Caco-2 (cell line): ENCODE data around the gene POU2F2. TPM values are rescaled to one million over a fixed set of nuclear protein-coding genes. Genes with fewer than 3 reads are reported as not detected.

Experiments
- BruUV-seq: library from RNA; stranded (reverse); fragments of 400-500 nt; replicated peaks from 2 replicates; lab custom pipeline; 2021; lab: Mats Ljungman, UMichigan
- CTCF ChIA-PET: fragments of 300-600 bp; sonication (Branson Sonifier 250); formaldehyde crosslinking; loops from one replicate; lab custom pipeline; 2022; ENCODE audit warnings: antibody characterized with exemption; lab: Charles Lee
- POLR2A ChIA-PET: fragments of 300-600 bp; sonication (Branson Sonifier 250); formaldehyde crosslinking; loops from one replicate; lab custom pipeline; 2022; ENCODE audit warnings: antibody characterized with exemption; lab: Charles Lee
- DNase-seq, 2 experiments: peaks; one replicate each; pipeline versions ENCODE4 v3.0.0 to v3.0.0-alpha.2; 2020 to 2022
- H3K27me3 ChIP-seq: replicated peaks from 2 replicates; pipeline ENCODE4 v1.6.0; 2011; ENCODE audit warnings: low read length; ENCODE audit not compliant: control insufficient read depth, insufficient read depth
- H3K36me3 ChIP-seq: 2 replicates; pipeline ENCODE4 v1.5.1; 2011; ENCODE audit warnings: low read length; ENCODE audit not compliant: control insufficient read depth, insufficient read depth
- H3K4me1 ChIP-seq: fragments of 250-450 bp; sonication (Bioruptor Pico); 2 replicates; pipeline ENCODE4 v1.5.1; 2020; ENCODE audit warnings: mild to moderate bottlenecking
- H3K4me3 ChIP-seq: 2 replicates; pipeline ENCODE4 v1.5.1; 2011; ENCODE audit warnings: low read depth, mild to moderate bottlenecking, control low read depth, low read length
- H3K9me3 ChIP-seq: fragments of 250-450 bp; sonication (Bioruptor Pico); 2 replicates; pipeline ENCODE4 v1.5.1; 2020; ENCODE audit warnings: mild to moderate bottlenecking, moderate library complexity
- H3K27ac Mint-ChIP-seq: one replicate; pipeline ENCODE4 v1.8.0; 2022; ENCODE audit warnings: mixed read lengths; ENCODE audit not compliant: unreplicated experiment
- H3K27me3 Mint-ChIP-seq: one replicate; pipeline ENCODE4 v1.8.0; 2022; ENCODE audit warnings: mixed read lengths; ENCODE audit not compliant: insufficient read depth, unreplicated experiment
- H3K36me3 Mint-ChIP-seq: one replicate; pipeline ENCODE4 v1.8.0; 2022; ENCODE audit warnings: mild to moderate bottlenecking, mixed read lengths; ENCODE audit not compliant: insufficient read depth, unreplicated experiment
- H3K4me1 Mint-ChIP-seq: one replicate; pipeline ENCODE4 v1.8.0; 2022; ENCODE audit warnings: low read depth, mixed read lengths; ENCODE audit not compliant: unreplicated experiment
- H3K4me3 Mint-ChIP-seq: one replicate; pipeline ENCODE4 v1.8.0; 2022; ENCODE audit warnings: mild to moderate bottlenecking, moderate library complexity, mixed read lengths; ENCODE audit not compliant: unreplicated experiment
- H3K9me3 Mint-ChIP-seq: one replicate; pipeline ENCODE4 v1.8.0; 2022; ENCODE audit warnings: mixed read lengths; ENCODE audit not compliant: unreplicated experiment
- intact Hi-C: fragments of 100-400 bp; cut with micrococcal nuclease; formaldehyde crosslinking; loops from one replicate; pipeline ENCODE4 v1.10.0; 2022; ENCODE audit not compliant: unreplicated experiment
- microRNA-seq: library from miRNA; unstranded; fragments of <30 nt; microRNA quantifications from one replicate; pipeline ENCODE4 v1.2.0, GENCODE V29; 2022
- total RNA-seq: library from RNA; stranded (reverse); gene quantifications from 2 replicates; pipeline ENCODE4 v1.2.3, GENCODE V29; 2022
- TF ChIP-seq, protein P1 (sequence below), 2 experiments: fragments of 200-600 bp in 1 of 2; IDR thresholded peaks; 1 replicate in 1 of 2; 2 replicates in 1 of 2; pipeline versions ENCODE4 v1.5.1 to v1.8.0; 2011 to 2022; ENCODE audit warnings: antibody characterized with exemption in 1 of 2, control low read depth in 1 of 2, inconsistent platforms in 1 of 2, low read depth in 1 of 2, low read length in 1 of 2, mild to moderate bottlenecking in 1 of 2, moderate library complexity in 1 of 2; ENCODE audit not compliant: insufficient read depth in 1 of 2, severe bottlenecking in 1 of 2, unreplicated experiment in 1 of 2

Gene POU2F2
- total RNA-seq, 1 experiment from 2014 or later = 1.5 TPM

DNA sequence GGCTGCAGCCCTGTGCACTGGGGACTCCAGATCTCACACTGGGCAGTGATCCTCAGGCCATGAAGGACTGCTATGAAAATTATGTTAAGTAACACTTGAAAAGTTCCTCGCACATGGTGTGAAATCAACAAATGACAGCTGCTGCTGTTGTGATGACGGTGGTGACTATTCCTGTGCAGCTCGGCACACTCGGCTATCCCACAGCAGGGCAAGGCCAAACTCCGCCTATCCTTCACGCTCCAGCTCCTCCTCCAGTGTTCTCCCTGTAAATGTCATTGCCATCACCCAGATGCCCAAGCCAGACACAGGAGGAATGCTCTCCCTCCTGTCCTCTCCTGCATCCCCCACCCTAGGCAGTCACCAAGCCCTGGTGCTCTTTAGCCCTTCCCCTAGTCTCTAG lies 93.6 kb downstream of the POU2F2 start:
- no peaks in the 10 kb centered on the region for H3K4me1 ChIP-seq
- ChIA-PET POLR2A (no interaction called here), CTCF (interaction anchor here (0.7 to 1.0 kb wide), 2 partner anchors 10 to 38 kb away, joined by 3 to 4 read pairs; no protein-coding TSS in a partner anchor)
- Mint-ChIP-seq H3K4me3 (no peak overlapping the region), H3K27ac (no peak overlapping the region), H3K9me3 (no peaks in the 10 kb centered on the region), H3K27me3 (peaks cover 7% of the 10 kb centered on the region), H3K4me1 (no peaks in the 10 kb centered on the region), H3K36me3 (no peaks in the 10 kb centered on the region)
- intact Hi-C loops = no loop called here
- DNase-seq = no peak
- no peaks in the 10 kb centered on the region for H3K27me3 ChIP-seq
- H3K4me3 ChIP-seq = no peak overlapping the region
- TF ChIP-seq, protein P1, sequence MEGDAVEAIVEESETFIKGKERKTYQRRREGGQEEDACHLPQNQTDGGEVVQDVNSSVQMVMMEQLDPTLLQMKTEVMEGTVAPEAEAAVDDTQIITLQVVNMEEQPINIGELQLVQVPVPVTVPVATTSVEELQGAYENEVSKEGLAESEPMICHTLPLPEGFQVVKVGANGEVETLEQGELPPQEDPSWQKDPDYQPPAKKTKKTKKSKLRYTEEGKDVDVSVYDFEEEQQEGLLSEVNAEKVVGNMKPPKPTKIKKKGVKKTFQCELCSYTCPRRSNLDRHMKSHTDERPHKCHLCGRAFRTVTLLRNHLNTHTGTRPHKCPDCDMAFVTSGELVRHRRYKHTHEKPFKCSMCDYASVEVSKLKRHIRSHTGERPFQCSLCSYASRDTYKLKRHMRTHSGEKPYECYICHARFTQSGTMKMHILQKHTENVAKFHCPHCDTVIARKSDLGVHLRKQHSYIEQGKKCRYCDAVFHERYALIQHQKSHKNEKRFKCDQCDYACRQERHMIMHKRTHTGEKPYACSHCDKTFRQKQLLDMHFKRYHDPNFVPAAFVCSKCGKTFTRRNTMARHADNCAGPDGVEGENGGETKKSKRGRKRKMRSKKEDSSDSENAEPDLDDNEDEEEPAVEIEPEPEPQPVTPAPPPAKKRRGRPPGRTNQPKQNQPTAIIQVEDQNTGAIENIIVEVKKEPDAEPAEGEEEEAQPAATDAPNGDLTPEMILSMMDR (IDR thresholded peaks at IDR 0.05; ENCODE audit: insufficient read depth in 1 of 2, low read depth in 1 of 2, low read length in 1 of 2, severe bottlenecking in 1 of 2, unreplicated experiment in 1 of 2) = no peak
- H3K9me3 ChIP-seq = no peaks in the 10 kb centered on the region
- no TSS peak for BruUV-seq
- H3K36me3 ChIP-seq = no peaks in the 10 kb centered on the region

DNA sequence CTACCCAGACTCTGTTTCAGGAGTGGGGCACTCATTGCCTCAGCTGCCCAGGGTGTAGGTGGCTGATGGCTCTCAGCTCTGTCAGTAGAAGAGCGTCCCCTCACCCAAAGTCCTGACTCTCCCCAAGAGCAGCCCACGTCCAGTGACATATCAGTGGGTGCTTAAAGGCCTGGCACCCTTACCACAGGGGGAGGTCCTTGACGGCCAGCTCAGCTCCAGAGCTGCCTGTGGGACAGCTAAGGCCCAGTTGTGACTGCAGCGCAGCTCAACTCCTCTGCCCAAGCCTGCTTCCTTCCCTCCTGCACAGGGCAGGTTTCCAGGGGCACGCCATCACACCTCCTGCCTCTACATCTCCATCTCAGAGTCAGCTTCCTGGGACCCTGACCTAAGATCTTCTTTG lies 94.6 kb downstream of the POU2F2 start:
- Mint-ChIP-seq H3K36me3 (no peaks in the 10 kb centered on the region), H3K27me3 (peaks cover 8% of the 10 kb centered on the region), H3K4me3 (no peak overlapping the region), H3K9me3 (no peaks in the 10 kb centered on the region), H3K27ac (no peak overlapping the region), H3K4me1 (no peaks in the 10 kb centered on the region)
- DNase-seq = no peak
- intact Hi-C loops = no loop called here
- H3K4me3 ChIP-seq = no peak overlapping the region
- TF ChIP-seq, protein P1 (IDR thresholded peaks at IDR 0.05; ENCODE audit: insufficient read depth in 1 of 2, low read depth in 1 of 2, low read length in 1 of 2, severe bottlenecking in 1 of 2, unreplicated experiment in 1 of 2) = no peak
- no TSS peak for BruUV-seq
- no peaks in the 10 kb centered on the region for H3K9me3 ChIP-seq
- ChIA-PET CTCF (no interaction called here), POLR2A (no interaction called here)
- H3K36me3 ChIP-seq = no peaks in the 10 kb centered on the region
- no peaks in the 10 kb centered on the region for H3K4me1 ChIP-seq
- H3K27me3 ChIP-seq = no peaks in the 10 kb centered on the region

Small RNAs within 50 kb of the gene (microRNA-seq; reads per million reads assigned to microRNA genes)
- gene MIR4323 = not detected

Other genes with a start within 250 kb of the POU2F2 start
- 60.2 and 63.5 TPM in 2 replicates for gene ARHGEF1, start 249.3 kb downstream of the POU2F2 start, total RNA-seq
- 0.23 and 0.49 TPM in 2 replicates for gene ERFL, start 204.0 kb downstream of the POU2F2 start, total RNA-seq
- gene RABAC1, start 173.1 kb downstream of the POU2F2 start, total RNA-seq = 64.4 and 70.7 TPM in 2 replicates
- gene ATP1A3, start 138.2 kb downstream of the POU2F2 start, total RNA-seq = 0.54 and 0.84 TPM in 2 replicates
- gene GRIK5, start 62.2 kb downstream of the POU2F2 start, total RNA-seq = 0.30 and 0.48 TPM in 2 replicates
- 22.4 and 22.7 TPM in 2 replicates for gene ZNF574, start 56.3 kb downstream of the POU2F2 start, total RNA-seq
- 31.2 and 31.4 TPM in 2 replicates for gene DEDD2, start 85.2 kb upstream of the POU2F2 start, total RNA-seq
- 19.4 and 22.6 TPM in 2 replicates for gene ZNF526, start 87.9 kb upstream of the POU2F2 start, total RNA-seq
- gene GSK3A, start 110.2 kb upstream of the POU2F2 start, total RNA-seq = 59.6 and 60.2 TPM in 2 replicates
- gene ERF, start 122.7 kb upstream of the POU2F2 start, total RNA-seq = 134 and 149 TPM in 2 replicates
- gene CIC, start 136.8 kb upstream of the POU2F2 start, total RNA-seq = 44.8 and 47.8 TPM in 2 replicates
- 2.8 and 2.9 TPM in 2 replicates for gene PRR19, start 169.7 kb upstream of the POU2F2 start, total RNA-seq
- 94.0 and 103 TPM in 2 replicates for gene PAFAH1B3, start 170.2 kb upstream of the POU2F2 start, total RNA-seq
- gene TMEM145, start 180.9 kb upstream of the POU2F2 start, total RNA-seq = 2.2 and 2.5 TPM in 2 replicates
- 17.9 and 19.3 TPM in 2 replicates for gene MEGF8, start 193.2 kb upstream of the POU2F2 start, total RNA-seq